ENCODE data around the gene GRB2.
A peak's percentile ranks its signal among the peaks of the same experiment; 100 is the strongest.

Gene GRB2

GRCh38 chr17:75411328-75412067, 6.0 kb upstream of the GRB2 start:
- TF ChIP-seq, protein P1, sequence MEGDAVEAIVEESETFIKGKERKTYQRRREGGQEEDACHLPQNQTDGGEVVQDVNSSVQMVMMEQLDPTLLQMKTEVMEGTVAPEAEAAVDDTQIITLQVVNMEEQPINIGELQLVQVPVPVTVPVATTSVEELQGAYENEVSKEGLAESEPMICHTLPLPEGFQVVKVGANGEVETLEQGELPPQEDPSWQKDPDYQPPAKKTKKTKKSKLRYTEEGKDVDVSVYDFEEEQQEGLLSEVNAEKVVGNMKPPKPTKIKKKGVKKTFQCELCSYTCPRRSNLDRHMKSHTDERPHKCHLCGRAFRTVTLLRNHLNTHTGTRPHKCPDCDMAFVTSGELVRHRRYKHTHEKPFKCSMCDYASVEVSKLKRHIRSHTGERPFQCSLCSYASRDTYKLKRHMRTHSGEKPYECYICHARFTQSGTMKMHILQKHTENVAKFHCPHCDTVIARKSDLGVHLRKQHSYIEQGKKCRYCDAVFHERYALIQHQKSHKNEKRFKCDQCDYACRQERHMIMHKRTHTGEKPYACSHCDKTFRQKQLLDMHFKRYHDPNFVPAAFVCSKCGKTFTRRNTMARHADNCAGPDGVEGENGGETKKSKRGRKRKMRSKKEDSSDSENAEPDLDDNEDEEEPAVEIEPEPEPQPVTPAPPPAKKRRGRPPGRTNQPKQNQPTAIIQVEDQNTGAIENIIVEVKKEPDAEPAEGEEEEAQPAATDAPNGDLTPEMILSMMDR (IDR thresholded peaks at IDR 0.05; ENCODE audit: extremely low read depth, insufficient read depth, missing control alignments): no peak
- DNase-seq (ENCODE audit: low spot score): no peak
- in situ Hi-C loops (cut with MboI; ENCODE audit: low pct_unique_long_range_greater_than_20kb, low sequenced_read_pairs, unreplicated experiment): loop anchor here (10.0 kb wide), 1 partner anchor 137 kb away; the partner anchor contains the start of gene MIF4GD

DNA sequence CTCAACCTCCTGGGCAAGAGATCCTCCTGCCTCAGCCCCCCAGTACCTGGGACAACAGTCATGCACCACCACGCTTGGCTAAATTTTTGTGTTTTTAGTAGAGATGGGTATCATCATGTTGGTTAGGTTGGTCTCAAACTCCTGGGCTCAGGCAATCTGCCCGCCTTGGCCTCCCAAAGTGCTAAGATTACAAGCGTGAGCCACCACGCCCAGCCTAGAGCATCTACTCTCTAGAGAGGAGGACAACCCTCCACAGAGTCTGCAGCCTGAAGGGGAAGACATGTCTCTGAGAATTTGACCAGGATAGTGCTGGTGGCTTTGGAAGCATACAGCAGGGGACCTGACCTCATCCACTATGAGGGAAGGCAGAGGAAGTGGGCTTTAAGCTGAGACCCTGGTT, 4.7 kb upstream of the GRB2 start:
- in situ Hi-C loops (cut with MboI; ENCODE audit: low pct_unique_long_range_greater_than_20kb, low sequenced_read_pairs, unreplicated experiment): loop anchor here (10.0 kb wide), 1 partner anchor 135 kb away; the partner anchor contains the start of gene MIF4GD
- no peak for DNase-seq (ENCODE audit: low spot score)
- TF ChIP-seq, protein P1 (IDR thresholded peaks at IDR 0.05; ENCODE audit: extremely low read depth, insufficient read depth, missing control alignments): no peak

DNA sequence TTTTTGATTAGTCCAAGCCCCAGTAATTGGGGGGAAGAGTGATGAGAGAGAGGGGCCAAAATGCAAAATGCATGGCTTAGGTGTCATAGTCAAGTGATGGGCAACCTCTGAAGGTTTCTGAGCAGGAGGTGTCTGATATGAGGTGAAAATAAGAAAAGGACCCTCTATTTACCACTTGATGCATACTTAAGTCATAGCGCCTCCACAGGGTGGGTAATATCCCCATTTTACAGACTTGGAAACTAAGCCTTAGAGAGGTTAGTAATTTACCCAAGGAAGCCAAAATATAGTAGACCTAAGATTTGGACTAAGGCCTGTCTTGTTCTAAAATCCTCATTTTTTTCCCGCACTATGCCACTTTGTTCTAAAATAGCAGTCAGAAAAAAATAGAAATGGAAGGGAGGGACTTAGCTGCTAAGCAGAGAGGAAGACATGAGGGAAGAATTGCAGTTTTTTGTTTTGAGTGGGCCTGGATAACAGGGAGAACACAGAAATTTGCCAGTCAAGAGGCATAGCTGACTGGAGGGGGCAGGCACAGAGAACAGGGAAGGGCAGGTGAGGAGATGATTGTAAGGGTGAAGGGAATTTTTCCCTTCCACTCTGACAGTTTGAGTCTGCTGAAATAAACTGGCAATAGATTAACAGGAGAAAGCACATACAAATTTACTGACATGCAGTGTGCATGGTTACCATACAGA, 2.3 kb upstream of the GRB2 start:
- TF ChIP-seq, protein P1 (IDR thresholded peaks at IDR 0.05; ENCODE audit: extremely low read depth, insufficient read depth, missing control alignments): no peak
- in situ Hi-C loops (cut with MboI; ENCODE audit: low pct_unique_long_range_greater_than_20kb, low sequenced_read_pairs, unreplicated experiment): no loop called here
- no peak for DNase-seq (ENCODE audit: low spot score)

DNA sequence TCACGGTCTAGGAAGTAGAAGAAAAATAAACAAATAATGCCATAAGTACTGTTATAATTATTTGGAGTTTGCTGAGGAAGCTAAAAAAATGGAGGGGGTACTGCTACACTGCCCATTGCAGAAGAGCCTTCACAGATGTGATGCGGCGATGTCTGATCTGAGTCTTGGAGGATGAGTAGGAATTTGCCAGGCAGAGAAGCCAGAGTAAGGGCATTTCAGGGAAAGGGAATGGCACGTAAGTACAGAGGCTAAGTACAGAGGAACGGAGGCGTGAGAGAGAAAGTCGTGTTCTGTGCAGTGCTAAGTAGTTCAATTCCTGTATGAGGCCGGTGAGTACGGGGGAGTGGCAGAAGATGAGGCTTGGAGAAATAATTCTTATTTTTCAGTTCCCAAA, 741 bp upstream of the GRB2 start:
- in situ Hi-C loops (cut with MboI; ENCODE audit: low pct_unique_long_range_greater_than_20kb, low sequenced_read_pairs, unreplicated experiment): no loop called here
- DNase-seq (ENCODE audit: low spot score): no peak
- TF ChIP-seq, protein P1 (IDR thresholded peaks at IDR 0.05; ENCODE audit: extremely low read depth, insufficient read depth, missing control alignments): no peak

DNA sequence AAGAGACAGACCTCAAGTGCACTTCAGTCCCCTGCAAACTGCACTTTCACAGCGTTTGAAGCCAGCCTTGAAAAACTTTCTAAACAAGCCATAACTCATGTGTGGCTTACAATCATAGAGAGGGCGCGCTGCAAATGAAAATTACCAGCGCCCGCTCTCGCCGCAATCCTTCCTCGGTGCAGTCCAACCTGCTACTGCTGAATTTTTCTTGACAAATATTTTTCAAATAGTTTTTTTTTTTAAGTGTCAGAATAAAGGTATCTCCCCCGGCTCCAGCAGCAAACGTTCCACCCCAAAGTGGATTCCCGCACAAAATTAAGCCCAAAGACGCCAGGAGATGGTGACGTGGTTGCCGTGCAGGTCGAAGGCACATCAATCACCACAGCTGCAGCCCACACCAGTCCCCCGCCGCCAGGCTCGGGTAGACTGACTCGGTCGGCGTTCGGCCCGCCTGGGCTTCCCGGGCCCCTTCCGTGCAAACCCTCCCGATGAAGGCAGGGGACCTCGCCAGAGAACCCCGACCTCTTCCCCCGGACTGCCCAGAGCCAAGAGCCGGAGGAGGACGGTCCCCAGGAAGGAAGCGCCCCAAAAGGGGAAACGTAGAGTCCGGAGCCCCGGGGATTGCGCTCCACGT, 630 bp downstream of the GRB2 start:
- TF ChIP-seq, protein P1 (IDR thresholded peaks at IDR 0.05; ENCODE audit: extremely low read depth, insufficient read depth, missing control alignments): no peak
- DNase-seq (ENCODE audit: low spot score): no peak
- in situ Hi-C loops (cut with MboI; ENCODE audit: low pct_unique_long_range_greater_than_20kb, low sequenced_read_pairs, unreplicated experiment): no loop called here

- TF ChIP-seq, protein P1 (IDR thresholded peaks at IDR 0.05; ENCODE audit: extremely low read depth, insufficient read depth, missing control alignments): peak; percentile 73
- in situ Hi-C loops (cut with MboI; ENCODE audit: low pct_unique_long_range_greater_than_20kb, low sequenced_read_pairs, unreplicated experiment): no loop called here
- peak; percentile 55 for DNase-seq (ENCODE audit: low spot score)
These were observed 1.2 kb downstream of the GRB2 start for GRCh38 chr17:75404223-75404730.
